Embryonic facial prominence (tissue), 1 donor: ENCODE measurements around the gene GSE1.

Experiments
- DNase-seq: peaks from one replicate; pipeline ENCODE4 v3.0.0-alpha.2; 2016; ENCODE audit errors: extremely low spot score

GSE1 gene

GRCh38 chr16:85678821-85679220 lies 65.7 kb downstream of the GSE1 start:
- DNase-seq = no peak

GRCh38 chr16:85679870-85680269 lies 66.7 kb downstream of the GSE1 start:
- no peak for DNase-seq

GRCh38 chr16:85680352-85680944 lies 67.3 kb downstream of the GSE1 start:
- no peak for DNase-seq

DNA sequence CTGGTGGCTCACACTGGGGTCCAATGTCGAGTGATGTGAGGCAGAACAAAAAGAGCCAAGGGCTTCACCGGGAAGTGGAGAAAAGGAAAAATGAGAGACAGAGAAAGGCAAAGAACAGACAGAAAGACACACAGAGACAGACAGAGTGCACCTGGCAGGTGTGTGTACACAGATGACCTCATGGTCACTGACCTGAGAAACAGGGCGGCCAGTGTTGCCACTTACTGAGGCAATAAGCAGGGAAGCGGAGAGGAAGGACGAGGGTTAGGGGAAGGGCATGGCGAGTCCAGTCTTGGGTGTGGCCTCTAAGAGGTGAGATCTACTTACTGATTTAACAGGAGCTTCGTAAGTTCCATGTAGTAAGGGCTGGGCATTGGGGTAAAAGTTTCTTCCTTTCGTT lies 68.1 kb downstream of the GSE1 start:
- DNase-seq = no peak

- no peak for DNase-seq
These were observed 69.4 kb downstream of the GSE1 start for GRCh38 chr16:85682516-85682915.

GRCh38 chr16:85683363-85683762 lies 70.2 kb downstream of the GSE1 start:
- no peak for DNase-seq

DNA sequence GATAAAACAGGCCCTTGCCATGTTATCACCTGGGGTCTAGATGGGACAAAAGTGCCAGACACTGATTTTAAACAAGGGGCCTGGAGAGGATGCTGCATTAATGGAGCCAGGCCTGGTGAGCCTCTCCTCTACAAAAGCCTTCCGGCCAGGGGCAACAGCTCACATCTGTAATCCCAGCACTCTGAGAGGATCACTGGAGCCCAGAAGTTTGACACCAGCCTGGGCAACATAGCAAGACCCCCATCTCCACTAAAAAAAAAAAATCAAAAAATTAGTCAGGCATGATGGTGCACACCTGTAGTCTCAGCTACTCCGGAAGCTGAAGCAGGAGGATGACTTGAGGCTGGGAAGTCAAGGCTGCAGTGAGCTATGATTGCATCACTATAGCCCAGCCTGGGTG lies 72.1 kb downstream of the GSE1 start:
- DNase-seq = no peak

- no peak for DNase-seq
These were observed 73.9 kb downstream of the GSE1 start for GRCh38 chr16:85686912-85687591.

- DNase-seq = no peak
These were observed 74.7 kb downstream of the GSE1 start for GRCh38 chr16:85687651-85688471.

GRCh38 chr16:85688586-85689284 lies 75.6 kb downstream of the GSE1 start, which contains the start of gene GINS2:
Gene GINS2, minus strand, starts transcription at chr16:85688954. Its CDS starts 56 bp downstream, at chr16:85688898.
- peak; percentile 85 for DNase-seq

DNA sequence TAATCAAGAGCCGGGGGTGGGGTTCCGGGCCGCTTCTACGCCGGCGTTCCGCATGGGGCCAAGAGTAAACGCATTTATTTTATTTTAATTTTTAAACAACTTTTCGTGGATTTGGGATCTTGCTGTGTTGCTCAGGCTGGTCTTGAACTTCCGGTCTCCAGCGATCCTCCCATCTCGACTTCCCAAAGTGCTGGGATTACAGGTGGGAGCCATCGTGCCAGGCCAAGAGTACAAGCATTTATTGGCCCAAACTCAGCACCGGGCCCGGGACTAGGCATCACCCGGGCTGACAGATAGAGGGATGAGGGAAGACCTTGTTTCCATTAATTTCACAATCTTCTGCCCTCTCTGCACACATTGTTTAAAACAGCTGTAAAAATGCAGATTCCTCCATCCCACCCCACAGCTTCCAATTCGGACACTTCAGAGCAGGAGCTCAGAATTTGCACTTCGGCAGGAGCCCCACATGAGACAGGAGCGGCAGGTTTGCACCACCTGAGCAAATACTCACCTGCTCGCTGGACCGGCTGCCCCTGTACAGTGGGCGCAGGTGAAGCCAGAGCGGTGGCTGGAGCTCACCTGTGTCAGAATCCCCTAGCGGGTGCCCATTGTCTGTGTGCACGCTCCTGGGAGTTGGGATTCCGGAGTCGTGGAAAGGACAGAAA lies 76.3 kb downstream of the GSE1 start:
- DNase-seq = no peak

GRCh38 chr16:85689950-85690320 lies 76.8 kb downstream of the GSE1 start:
- no peak for DNase-seq

DNA sequence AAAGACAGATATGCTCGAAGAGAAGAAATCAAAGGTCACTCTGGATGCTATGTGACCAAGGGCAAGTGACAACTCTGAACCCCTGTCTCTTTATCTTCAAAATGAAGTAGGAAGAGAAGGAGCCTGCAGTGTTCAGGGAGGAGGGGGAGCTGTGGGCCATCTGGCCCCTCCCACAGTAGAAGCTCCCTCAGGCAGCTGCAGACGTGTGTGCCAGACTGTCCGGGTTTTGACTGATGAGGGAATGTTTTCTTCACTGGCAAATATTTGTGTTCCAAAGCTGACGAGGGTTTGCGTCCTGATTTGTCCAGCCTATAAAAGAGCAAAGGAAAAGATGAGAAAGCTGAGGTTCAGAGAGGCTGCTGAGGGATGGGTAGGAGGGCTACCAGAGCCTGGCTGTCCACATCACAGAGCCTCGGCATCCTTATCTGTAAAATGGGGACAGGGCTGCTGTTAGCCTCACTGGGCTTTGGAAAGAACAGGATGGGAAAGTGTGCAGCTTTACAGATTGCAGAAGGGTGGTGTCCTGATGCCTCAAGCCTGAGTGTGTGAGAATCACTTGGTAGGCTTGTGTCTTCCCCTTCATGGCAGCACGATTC lies 77.4 kb downstream of the GSE1 start:
- no peak for DNase-seq

DNA sequence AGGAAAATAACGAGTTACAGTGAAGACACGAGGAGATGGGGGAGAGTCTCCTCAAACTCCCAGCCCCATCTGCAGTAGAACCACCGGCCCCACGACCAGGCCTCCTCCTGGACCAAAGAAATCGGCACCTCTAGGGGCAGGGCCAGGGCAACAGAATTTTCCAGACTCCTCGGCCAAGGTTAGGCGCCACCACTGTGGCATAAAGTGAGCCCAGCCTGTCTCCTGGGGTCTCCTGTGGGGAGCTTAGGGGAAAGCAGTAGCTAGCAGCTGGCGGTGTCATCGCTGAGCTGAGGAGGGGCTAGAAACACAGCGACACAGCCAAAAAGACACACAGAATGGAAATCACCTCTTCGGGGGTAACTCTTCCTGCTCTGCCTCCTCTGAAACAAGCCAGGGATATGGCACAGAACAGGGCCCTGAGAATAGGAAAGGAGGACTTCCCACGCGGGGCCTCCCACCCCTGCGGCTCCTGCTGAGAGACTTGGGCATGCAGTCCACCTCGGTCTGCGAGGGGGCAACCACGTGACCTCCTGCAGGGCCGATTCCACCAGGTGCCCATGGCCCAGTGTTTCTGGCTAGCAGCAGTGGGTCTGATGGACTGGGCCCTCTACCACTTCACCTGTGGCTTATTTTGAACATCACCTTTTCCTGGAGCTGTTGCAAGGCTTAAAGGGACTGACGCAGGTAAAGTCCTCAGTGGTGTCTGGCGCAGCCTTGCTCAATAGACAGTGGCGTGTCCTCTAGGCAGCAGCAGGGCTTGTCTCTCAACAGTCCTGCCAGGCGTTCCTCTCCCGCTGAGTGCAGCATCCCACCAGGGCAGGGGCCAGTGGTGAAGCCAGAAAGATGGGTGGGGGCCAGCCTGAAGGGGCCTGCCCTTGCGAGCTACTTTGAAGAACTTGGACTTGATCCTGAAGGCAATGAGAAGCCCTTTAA lies 82.3 kb downstream of the GSE1 start:
- no peak for DNase-seq

- DNase-seq = no peak
These were observed 83.7 kb downstream of the GSE1 start for GRCh38 chr16:85696781-85697180.

GRCh38 chr16:85697431-85697830 lies 84.3 kb downstream of the GSE1 start:
- no peak for DNase-seq

- no peak for DNase-seq
These were observed 85.4 kb downstream of the GSE1 start for GRCh38 chr16:85698459-85698891.

DNA sequence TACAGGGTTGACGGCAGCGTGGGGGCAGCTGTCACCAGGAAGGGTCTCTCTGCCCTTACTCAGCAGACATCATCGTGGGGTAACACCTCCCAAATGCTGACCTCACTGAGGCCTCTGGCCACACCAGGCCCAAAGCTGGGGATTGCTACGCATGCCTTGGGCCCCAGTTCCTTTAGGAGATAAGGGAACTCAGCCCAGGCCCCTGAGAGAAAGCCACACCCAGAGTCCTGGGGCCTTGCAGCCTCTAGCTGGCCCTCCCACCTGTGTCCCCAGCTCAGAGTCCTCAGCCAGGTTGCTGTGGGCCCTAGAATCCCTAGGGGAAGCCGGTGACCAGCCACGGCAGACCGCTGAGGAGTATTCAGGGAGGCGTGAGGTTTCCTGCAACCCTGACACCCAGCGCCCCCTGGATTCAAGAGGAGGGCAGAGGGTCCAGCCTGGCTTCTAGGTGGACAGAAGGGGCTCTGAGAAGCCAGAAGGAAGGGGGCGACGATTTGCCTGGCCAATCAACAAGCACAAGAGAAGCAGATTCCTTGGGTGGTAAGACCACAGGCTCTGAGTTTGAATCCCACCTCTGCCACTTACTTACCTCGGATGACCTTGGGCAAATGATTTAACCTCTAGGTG lies 85.9 kb downstream of the GSE1 start:
- no peak for DNase-seq

DNA sequence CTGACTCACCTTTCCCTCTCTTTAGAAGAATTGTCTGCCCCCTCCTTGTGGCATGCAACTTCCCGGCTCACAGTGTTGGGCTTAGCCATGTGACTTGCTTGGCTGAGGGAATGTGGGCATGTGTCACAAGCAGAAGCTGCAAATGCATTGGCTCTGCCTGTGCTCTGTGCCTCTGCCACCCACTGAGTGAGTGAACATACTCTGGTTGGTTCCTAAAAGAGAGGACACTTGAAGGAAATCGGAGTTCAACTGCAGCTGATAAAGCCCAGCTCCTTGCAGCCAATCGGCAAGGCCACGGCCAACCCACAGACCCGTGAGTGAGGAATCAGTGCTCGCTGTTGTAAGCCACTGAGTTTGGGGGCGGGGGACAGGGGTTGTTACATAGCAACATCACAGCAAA lies 86.5 kb downstream of the GSE1 start:
- no peak for DNase-seq

DNA sequence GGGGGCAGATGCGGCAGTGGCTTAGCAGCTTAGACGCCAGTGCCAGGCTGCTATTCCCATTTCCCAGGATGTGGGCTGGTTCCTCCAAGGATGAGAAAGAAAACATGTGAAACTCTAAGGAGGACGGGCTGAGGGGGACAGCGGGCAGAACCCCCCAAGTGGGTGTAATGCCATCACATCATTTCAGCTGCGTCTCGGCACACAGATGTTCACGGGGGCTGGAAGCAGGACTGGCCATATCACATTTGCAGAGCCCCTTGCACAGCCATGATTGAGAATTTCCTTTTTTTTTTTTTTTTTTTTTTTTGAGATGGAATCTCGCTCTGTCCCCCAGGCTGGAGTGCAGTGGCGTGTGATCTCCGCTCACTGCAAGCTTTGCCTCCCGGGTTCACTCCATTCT lies 90.9 kb downstream of the GSE1 start:
- no peak for DNase-seq
